Coronary artery (tissue), 2 donors: ENCODE measurements around the gene CDK10.

Source experiments
- DNase-seq: peaks from one replicate; pipeline ENCODE4 v3.0.0-alpha.2; 2017; ENCODE audit warnings: low spot score
- H3K27ac ChIP-seq, 2 donors: fragments of 200-600 bp; sonication (generic); one replicate each; pipeline ENCODE4 v1.5.1; 2016 to 2019
- H3K4me3 ChIP-seq: fragments of 200-600 bp; sonication (generic); 2 replicates; pipeline ENCODE4 v1.5.1; 2016; ENCODE audit warnings: mild to moderate bottlenecking, moderate library complexity
- CTCF ChIP-seq: fragments of 200-600 bp; sonication (generic); IDR thresholded peaks from one replicate; pipeline ENCODE4 v1.5.1; 2019; ENCODE audit warnings: antibody characterized with exemption

The CDK10 gene

GRCh38 chr16:89686520-89687091, at the start of gene CDK10:
CDK10 (plus strand) TSS chr16:89686689; CDS start chr16:89686711, 22 bp downstream.
- peak within 1 kb of the TSS; percentile 91 for H3K4me3 ChIP-seq
- DNase-seq = peak; percentile 91
- peak within 1 kb of the TSS; percentile 58 to 92 for H3K27ac ChIP-seq
- TF ChIP-seq CTCF = no peak

GRCh38 chr16:89637379-89637778, 49.1 kb upstream of the CDK10 start:
- no peak overlapping the region for H3K27ac ChIP-seq
- no peak for TF ChIP-seq CTCF
- DNase-seq = no peak
- H3K4me3 ChIP-seq = no peak overlapping the region

GRCh38 chr16:89638455-89638854, 48.0 kb upstream of the CDK10 start:
- Histone ChIP-seq H3K27ac (no peak overlapping the region), H3K4me3 (no peak overlapping the region)
- no peak for TF ChIP-seq CTCF
- no peak for DNase-seq

DNA sequence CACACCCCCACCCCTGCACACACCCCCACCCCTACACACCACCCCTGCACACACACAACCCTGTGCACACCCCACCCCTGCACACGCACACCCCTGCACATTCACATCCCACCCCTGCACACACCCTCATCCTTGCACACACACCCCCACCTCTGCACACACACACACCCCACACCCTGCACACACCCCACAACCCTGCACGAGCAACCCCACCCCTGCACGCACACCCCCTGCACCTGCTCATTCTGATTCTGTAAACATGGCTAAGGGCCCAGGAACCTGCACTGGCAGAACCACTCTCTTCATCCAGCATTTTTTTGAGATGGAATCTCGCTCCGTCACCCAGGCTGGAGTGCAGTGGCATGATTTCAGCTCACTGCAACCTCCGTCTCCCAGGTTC, 47.1 kb upstream of the CDK10 start:
- TF ChIP-seq CTCF = no peak
- Histone ChIP-seq H3K27ac (no peak overlapping the region), H3K4me3 (no peak overlapping the region)
- no peak for DNase-seq

DNA sequence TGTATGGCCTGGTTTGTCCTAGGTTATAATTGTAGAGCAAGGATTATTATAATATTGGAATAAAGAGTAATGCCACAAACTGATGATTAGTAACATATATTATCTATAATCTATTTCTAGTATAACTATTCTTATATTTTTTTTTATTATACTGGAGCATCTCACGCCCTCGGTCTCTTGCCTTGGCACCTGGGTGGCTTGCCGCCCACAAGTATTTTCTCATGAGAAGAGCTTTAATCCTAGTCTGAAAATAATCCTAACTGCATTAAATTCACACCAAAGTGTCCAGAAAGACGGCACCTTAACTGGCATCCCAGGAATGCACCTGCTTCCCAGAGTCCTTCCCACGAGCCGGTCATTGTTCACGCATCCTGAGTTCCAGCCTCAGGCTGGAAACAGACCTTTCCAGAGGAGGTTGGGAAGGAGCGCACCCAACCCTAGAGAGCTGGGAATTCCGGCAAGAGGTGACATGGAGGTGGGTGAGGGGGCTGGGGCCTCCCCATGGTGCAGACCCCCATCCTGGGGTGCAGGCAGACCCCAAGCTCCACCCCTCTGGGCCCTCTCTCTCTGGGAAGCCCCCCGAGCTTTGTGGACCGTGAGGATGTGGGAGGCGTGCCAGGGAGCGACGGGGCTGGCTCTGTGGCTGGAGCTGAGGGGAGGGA, 44.9 kb upstream of the CDK10 start:
- TF ChIP-seq CTCF = peak; percentile 35
- Histone ChIP-seq H3K27ac (no peak overlapping the region), H3K4me3 (peak overlapping the region; percentile 66)
- no peak for DNase-seq

DNA sequence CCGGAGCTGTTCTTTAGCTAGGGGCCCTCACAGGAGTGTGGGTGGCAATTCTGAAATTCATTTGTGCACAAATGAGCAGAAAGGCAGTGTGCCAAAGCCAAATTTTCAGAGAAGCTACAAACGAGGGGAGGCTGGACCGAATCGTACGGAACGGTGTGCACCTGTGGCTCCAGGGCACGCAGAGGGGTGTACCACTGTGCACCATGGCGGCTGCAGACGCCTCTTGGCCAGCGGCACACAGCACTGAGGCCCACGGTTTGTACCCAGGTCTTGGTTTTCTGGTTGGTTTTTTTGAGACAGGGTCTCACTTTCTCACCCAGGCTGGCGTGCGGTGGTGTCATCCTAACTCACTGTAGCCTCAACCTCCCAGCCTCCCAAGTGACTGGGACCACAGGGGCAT, 43.9 kb upstream of the CDK10 start:
- Histone ChIP-seq H3K4me3 (no peak overlapping the region), H3K27ac (no peak overlapping the region)
- no peak for DNase-seq
- no peak for TF ChIP-seq CTCF

GRCh38 chr16:89643769-89644300, 42.7 kb upstream of the CDK10 start:
- Histone ChIP-seq H3K4me3 (no peak overlapping the region), H3K27ac (no peak overlapping the region)
- no peak for TF ChIP-seq CTCF
- no peak for DNase-seq
